HG03354 (cell line): ENCODE results near the gene MIOS.

ENCODE experiments used
- ATAC-seq: cut with Tn5 transposase; IDR thresholded peaks from one replicate; pipeline ENCODE4 v1.9.1; 2021; ENCODE audit warnings: mild to moderate bottlenecking; ENCODE audit not compliant: unreplicated experiment, poor library complexity, severe bottlenecking

Gene MIOS

DNA sequence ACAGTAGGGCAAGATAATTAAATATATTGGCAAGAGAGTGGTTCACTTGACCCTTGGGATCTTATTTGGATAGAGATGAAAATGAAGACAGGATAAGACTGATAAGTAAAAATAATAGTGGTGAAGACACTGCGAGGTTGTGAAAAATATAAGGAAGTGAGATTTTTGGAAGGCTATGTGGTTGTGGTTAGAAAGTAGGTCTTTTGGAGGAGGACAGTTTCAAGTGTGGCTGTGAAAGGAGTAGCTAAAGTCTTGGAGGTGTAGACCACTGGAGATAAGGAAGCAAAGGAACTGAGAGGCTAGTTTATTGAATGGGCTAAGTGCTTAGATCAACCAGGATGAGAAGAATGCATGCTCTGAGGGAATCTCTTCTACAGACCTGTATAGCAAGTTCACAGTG, 11.2 kb downstream of the MIOS start:
- ATAC-seq: peak; percentile 72

DNA sequence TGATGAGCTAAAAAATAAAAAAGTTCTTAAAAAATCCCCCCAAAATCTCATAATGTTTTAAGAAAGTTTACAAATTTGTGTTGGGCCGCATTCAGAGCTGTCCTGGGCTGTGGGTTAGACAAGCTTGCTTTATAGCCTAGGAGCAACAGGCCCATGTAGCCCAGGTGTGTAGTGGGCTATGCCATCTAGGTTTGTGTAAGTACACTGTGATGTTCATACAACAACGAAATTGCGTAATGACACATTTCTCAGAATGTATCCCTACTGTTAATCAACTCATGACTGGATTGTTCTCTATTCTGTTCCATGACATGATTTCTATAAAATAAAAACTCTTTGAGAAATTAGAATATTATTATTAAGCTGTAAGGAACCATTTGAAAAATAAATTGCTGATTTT, 13.0 kb downstream of the MIOS start:
- no peak for ATAC-seq

DNA sequence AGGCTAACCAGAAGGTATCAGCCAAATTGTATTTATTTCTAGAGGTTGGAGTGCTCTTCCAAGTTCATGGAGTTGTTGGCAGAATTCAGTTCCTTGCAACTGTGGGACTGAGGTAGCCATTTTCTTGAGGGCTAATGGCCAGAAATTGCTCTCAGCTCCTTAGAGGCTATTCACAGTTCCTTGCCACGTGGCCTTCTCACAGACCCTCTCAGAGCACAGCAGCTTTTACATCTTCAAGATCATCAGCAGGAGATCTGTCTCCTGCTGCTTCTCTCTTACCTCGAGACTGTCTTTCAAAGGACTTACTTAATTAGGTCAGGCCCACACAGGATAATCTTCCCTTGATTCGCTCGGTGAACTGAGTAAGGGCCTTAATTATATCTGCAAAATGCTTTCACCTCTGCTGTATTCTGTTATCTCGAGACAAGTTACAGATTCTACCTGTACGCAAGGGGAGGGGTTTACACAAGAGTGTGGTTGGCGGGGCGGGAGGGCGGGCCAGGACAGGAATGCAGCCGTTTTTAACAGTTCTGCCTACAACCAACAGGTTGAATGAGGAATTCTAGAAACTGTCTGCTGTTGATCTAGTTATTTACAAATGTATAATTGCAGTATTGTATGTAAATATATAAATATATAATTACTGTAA, 15.0 kb downstream of the MIOS start:
- no peak for ATAC-seq

DNA sequence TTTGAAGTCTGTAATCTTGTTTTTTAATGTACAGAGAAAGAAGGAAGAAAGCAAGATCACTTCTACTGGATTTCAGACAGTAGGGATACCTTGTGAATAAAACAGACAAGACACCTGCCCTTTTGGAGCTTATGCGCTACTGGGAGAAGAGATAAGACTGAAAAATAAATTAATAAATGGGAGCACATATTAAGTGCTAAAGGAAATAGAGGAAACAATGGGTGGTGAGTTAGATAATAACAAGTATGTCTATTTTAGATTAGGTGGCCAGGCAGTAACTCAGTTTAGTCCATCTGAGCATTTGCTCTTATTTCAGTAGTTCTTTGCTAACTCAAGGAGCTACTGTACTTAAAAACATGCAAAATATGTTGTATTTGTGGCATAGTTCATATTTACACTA, 15.9 kb downstream of the MIOS start:
- ATAC-seq: no peak

DNA sequence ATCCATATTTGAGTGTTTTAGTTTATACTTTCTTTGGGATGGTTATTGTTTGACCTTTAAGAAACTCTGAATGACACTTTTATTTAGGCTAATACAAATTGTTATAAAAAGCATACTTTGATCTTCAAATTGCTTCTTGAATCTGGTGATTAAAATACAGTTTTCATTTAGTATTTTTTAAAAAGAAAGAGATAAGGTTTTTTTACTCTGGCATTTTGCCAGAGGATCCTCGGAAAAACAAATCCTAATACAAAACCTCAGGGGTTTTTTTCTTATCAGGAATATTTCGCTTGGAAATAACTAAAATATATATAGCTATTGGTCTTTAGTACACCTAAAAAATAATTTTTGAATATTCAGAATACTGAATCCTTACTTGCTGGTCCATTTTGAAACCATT, 17.0 kb downstream of the MIOS start:
- no peak for ATAC-seq

DNA sequence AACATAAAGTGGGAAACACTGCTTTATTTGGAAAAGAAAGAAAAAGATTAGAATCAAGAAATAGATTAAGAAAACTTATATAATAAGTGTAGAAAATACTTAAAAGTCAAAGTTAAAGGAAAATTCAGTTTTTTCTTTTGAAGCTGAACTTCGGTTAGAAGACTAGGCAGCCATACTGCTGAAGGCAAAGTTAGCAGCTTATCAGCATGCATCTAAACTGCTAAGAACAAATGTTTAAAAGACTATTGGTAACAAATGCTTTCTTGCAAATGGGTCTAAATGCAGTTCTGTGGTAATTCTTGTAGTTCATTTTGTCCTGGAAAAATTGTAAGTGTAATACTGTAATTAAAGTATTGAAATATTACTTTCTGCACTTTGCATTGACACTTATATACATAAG, 18.0 kb downstream of the MIOS start:
- no peak for ATAC-seq

DNA sequence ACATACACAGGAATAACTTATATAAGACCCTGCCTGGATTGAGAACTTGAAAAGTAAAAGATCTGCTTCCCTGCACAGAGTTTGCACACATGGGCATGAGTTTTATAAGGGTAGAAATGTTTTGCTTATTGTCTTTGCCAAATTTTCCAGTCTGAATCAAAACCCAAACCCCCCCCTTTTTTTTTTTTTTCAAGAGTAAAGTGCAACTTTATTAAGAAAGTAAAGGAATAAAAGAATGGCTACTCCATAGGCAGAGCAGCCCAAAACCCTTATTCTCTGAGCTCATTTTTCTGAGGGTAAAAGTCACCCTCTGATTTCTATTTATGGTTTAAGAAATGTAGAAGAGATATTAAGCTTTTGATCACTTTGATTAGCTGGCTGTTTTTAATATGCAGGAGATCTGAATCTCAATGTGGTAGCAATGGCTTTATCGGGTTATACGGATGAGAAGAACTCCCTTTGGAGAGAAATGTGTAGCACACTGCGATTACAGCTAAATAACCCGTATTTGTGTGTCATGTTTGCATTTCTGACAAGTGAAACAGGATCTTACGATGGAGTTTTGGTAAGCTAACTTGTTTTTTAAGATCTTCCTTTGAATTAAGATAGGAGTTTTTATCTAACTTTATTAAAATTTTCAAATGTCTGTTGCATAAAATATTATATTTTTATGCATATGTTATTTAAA, 18.7 kb downstream of the MIOS start:
- ATAC-seq: no peak

DNA sequence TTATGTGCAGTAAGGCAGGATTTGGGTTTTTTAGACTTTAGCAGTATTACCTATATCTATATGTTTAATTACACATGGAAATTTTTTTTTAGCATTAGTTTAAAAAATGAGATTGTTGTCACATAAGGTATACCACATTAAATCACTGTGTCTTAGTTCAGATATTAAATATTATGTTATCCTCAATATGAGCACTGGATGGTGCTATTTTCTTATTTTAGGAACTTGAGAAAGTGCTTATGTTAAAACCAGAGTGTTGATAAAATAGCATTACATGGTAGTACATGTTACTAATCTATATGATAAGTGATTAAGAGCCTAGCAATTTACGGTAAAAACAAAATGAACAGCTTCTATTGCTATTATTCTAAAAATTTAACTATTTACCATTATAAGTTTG, 28.8 kb downstream of the MIOS start:
- no peak for ATAC-seq

DNA sequence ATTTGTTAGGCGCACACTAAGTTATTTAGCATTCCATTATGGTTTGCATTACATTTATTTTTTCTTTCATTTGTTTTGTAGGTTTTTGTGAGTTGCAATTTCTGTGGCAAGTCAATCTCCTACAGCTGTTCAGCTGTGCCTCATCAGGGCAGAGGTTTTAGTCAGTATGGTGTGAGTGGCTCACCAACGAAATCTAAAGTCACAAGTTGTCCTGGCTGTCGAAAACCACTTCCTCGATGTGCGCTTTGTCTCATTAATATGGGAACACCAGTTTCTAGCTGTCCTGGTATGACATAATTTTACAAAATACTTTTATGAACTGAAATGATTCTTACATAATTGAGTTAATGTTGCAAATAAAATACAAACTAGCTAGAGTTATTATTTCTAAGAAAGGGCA, 29.5 kb downstream of the MIOS start:
- ATAC-seq: no peak

DNA sequence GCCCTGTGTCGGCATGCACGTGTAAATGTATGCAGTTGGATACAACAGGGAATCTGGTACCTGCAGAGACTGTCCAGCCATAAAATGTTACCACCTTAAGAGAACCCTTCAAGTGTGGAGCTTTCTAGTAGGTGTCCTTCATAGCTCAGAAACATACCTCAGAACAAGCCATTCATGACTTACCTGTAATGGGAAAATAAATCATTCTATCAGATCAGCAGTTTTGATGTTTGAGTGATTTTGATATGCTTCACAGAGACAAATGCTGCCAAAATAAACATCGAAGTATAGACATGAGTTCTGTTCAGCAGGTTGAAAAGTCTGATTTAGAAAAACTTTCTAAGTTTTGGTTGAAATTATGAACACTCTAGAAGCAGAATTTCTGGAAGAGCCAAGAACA, 40.3 kb downstream of the MIOS start:
- no peak for ATAC-seq

DNA sequence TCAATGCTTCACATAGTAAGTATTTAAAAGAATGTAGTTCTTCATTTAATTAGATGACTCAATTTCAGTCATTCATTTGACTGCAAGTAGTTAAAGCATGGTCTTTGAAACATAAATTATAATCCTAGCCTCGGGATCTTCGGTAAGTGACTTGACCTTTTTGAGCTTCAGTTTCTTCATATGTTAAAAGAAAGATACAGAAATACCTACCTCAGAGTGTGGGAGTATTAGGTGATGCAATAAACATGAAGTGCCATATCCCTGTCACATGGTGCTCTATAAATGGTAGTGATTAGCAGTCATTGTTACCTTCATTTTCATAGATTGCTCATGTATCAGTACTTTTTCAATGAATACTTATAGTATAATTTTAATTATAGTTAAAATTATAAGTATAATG, 42.6 kb downstream of the MIOS start:
- ATAC-seq: no peak

DNA sequence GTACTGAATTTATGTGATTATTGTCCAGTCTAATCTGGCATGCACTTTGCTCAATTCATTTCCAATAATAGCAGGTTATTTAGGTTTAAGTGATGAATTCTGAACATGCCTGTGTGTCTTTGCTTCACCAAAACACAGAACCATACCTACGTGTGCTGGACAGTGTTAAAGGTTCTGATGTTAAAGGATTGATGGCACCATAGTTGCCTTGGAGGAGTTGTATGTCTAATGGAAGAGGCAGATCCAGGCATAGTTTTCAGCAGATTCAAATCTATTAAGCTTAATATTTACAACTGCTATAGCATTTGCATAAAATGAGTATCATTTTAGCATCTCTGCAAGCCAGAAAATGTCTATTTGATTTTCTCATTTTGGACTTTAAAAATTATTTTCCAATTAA, 45.8 kb downstream of the MIOS start:
- no peak for ATAC-seq

DNA sequence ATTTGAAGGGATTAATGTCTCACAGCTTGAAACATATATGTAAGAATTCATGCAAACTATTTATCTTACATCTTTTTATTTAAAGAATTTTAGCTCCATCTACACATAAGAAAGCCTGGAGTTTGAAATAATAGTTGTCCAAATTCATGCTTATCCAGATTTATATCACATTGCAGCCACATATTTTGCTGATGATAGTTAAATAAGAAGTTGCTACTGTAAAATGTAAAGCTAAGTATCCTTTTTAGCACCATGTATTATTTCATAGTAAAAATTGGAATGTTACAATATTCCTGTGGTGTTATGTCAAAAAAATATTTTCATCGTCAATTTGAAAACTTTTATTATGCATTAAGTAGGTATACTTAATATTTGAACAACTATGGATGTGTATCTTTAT, 46.5 kb downstream of the MIOS start:
- no peak for ATAC-seq

DNA sequence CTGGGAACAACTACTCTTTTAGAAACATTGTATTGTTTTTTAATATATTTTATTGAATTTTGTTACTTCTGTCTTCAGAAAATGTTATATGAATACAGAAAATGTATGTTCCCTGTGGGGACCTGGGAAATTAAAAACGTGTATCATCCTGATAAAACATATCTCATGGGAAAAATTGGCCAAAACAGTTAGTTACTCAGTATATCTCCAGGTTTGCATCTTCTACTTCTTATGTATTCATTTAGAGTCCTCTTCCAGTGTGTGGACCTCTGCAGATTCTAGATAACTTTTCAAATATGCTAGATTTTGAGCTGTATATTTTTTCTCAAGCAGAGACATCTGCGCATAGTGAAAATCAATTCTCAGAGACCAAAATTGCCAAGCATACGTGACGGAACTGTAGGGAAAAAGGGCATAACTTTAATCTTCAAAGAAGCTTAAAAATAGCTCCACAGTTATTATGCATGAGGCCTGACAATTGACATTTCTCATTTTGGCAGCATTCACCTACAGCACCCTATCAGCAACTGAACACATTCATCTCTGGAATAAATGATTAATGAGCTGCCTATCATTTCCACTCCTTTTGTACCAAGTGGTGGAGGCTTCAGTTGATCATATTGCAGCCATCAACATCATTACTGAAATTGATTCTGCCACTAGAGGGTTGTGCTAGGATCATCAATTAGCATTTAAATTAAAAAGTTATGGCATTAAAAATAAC, 47.5 kb downstream of the MIOS start:
- no peak for ATAC-seq

DNA sequence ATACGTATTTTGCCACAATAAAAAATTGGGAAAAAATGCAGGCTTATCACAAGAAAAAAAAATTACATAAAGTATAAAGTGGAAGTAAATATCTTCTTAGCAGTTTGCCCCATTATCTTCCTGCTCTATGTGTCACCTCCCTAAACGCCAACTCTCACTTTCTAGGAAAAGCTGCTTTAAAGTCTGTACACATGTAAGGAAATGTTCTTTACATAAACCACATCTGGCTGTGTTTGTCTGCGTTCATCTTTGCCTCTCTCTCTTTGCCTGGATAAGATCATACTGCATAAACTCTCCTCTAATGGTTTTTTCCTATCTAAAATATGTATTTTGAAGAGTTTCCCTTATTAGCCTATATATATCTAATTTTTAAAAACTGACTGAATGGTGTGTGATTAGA, 50.9 kb downstream of the MIOS start:
- ATAC-seq: no peak

DNA sequence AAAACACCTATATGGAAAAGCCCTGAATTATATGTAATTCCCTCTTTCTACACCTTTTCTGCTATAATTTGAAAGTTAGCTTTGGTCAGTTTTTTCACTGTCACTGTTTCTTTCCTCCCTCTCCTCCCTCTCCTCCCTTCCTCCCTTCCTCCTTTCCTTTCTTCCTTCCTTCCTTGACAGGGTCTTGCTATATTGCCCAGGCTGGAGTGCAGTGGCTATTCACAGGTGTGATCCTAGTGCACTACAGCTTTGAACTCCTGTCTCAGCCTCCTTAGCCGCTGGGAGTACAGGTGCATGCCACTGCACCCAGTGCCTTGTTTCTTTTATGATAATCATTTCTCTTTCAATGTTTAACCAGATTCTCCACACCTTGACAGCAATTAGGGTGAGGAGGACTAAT, 51.7 kb downstream of the MIOS start:
- ATAC-seq: no peak

DNA sequence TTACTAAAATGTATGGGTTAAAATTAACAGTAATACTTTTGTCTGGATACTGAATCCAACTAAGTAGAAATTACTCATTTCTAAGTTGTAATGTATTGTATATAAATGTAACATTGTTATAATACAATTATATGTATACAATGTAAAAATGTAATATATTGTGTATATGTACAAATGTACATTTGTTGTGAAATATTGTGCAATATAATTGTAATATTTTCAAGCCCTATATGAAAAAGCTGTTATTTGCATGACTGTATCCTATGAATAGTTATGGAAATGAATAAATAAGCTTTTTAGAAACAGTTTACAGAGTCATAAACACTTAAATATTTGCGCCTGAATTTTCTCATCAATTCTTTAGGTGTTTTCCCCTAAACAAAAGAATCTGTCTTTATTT, 53.6 kb downstream of the MIOS start:
- no peak for ATAC-seq

DNA sequence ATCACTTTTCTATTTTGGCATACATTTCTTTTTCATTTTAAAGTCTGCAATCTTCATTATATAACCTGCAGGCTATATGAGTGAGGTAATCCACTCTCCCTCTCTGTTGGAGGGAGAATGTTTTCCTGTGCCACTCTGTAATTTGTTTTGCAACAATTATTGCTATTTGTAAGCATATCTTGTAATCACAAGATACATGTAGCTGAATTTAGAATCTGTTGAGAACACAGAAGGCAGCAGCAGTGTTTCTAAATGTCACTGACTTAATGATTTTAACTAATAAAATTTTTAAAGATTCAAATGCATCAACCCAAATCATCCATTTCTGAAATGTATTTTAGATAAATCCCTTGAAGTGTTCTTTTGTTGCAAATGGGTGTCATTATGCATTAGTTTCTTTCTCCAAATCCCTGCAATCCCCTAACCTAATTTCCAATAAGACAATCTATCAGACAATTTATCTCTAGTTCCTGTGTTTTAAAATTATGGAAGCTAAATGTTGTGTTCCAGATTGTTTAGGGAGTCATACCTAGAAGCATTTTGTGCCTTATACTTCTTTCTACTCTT, 54.0 kb downstream of the MIOS start:
- no peak for ATAC-seq

DNA sequence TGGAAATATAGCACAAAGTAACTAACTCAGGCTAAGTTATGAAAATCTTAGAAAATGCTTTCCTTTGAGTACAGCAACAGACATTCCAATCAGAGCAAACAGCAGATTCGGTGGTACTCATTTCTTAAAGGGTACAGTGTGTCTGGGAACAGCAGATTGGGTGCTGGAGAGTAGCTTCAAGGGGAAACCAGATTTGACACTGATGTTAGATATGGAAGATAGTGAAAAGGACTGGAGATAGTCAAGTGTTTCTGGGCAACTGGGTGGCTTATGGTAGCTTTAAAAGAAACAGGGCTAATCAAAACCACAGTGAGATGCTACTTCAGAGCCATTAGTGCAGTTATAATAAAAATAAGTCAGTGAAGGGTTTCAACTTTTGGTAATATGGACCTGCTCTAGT, 61.8 kb downstream of the MIOS start:
- no peak for ATAC-seq

DNA sequence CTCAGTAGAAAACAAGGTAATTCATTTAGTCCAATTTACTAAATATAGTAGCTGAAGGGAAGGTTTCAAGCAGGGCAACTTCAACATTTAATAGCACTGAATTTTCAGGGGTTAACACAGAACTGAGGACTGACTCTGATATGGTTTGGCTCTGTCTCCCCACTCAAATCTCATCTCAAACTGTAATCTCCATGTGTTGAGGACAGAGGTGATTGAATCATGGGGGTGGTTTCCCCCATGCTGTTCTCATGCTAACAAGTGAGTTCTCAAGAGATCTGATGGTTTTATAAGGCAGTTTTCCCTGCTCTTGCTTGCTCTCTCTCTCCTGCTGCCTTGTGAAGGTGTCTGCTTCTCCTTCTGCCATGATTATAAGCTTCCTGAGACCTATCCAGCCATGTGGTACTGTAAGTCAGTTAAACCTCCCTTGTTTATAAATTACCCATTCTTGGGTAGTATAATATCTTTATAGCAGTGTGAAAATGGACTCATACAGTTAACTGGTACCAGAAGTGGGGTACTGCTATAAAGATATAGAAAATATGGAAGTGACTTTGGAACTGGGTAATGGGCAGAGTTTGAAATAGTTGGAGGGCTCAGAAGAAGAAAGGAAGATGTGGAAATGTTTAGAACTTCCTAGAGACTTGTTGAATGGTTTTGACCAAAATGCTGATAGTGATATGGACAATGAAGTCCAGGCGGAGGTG, 64.1 kb downstream of the MIOS start:
- no peak for ATAC-seq
